ENCODE measurements around the gene ERO1B. TPM values are rescaled to one million over a fixed set of nuclear protein-coding genes. Genes with fewer than 3 reads are reported as not detected.

ERO1B gene
- polyA plus RNA-seq, 1 of the 3 experiments (the other 2 are of a cell fraction): 0.79 TPM

DNA sequence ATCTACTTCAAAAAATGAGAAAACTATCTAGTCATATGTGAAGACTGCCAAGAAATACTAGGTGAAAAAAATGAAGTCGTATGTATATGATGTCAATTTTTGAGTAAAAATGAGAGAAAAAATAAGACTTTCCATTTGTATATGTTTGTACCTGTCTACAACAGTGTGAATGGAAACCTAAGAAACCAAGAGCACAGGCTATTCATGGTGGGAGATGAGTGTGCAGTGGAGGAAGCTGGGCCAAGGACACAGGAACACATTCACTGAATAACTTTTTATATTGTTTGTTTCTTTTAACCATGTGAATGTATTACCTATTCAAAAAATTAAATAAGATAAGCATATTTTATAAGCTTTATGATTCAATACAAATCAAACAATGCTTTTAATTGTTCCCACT lies 67.0 kb downstream of the ERO1B start:
- WGBS (ENCODE audit: low lambda C conversion rate): 83% methylated on average over 1 of the region's 1 CpG
- Histone ChIP-seq H3K9ac (no peak overlapping the region), H2AFZ (ENCODE audit: low read depth) (no peak overlapping the region), H3K4me1 (ENCODE audit: control insufficient read depth in 1 of 2, insufficient read depth in 2 of 2, low read depth in 1 of 2, low read length in 1 of 2) (peaks cover 2 to 10% of the 10 kb centered on the region in 2 experiments; a peak in 2 of 4 replicates), H3K4me3 (ENCODE audit: low read depth in 2 of 2, low read length in 1 of 2) (no peak overlapping the region), H3K9me2 (no peaks in the 10 kb centered on the region), H3F3A (replicated peaks; ENCODE audit: insufficient read depth) (no peaks in the 10 kb centered on the region), H3K9me3 (no peaks in the 10 kb centered on the region), H3K4me2 (no peak overlapping the region), H3K27ac (ENCODE audit: low read depth in 2 of 2, low read length in 1 of 2) (no peak overlapping the region), H4K20me1 (ENCODE audit: insufficient read depth) (no peaks in the 10 kb centered on the region), H3K27me3 (ENCODE audit: insufficient read depth) (no peaks in the 10 kb centered on the region), H3K36me3 (replicated peaks in 1 of 2; ENCODE audit: control insufficient read depth in 1 of 2, insufficient read depth in 2 of 2, low read length in 1 of 2) (peaks cover 6 to 11% of the 10 kb centered on the region in 2 experiments), H3K79me2 (ENCODE audit: insufficient read depth) (no peaks in the 10 kb centered on the region)
- CTCF ChIA-PET: no interaction called here
- no peak for DNase-seq
- POLR2A ChIA-PET: no interaction called here
- TF ChIP-seq GATA2 (CRISPR knock-in tag; IDR thresholded peaks at IDR 0.05): no peak
- TF ChIP-seq, protein P1, sequence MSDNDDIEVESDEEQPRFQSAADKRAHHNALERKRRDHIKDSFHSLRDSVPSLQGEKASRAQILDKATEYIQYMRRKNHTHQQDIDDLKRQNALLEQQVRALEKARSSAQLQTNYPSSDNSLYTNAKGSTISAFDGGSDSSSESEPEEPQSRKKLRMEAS (IDR thresholded peaks at IDR 0.05; ENCODE audit: low read depth): no peak
- TF ChIP-seq TCF12 (IDR thresholded peaks at IDR 0.05): no peak
- TF ChIP-seq NRF1 (IDR thresholded peaks at IDR 0.05; ENCODE audit: low read depth, low read length): no peak
- no peak for TF ChIP-seq RFX5 (IDR thresholded peaks at IDR 0.05; ENCODE audit: low read length)
- TF ChIP-seq TAF1 (IDR thresholded peaks at IDR 0.05; ENCODE audit: borderline replicate concordance, low read depth, low read length): no peak

DNA sequence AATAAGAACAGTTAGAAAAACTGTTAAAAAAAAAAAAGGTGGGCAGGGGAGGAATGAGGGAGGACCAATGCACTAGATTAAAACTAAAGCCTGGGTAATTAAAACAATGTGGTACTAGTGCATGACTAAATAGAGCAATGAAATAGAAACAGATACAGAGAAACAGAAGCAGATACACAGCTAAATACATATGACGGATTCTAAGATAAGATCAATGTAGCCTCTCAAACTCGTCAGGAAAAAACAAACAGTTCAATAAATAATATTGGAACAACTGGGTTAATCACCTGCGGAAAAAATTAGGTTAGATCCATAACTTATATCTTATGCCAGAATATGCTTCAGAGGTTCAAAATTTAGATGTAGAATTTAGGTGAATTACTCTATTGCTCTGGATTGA lies 68.2 kb downstream of the ERO1B start:
- H3K9ac ChIP-seq: no peak overlapping the region
- peak; percentile 46 for TF ChIP-seq GATA2 (CRISPR knock-in tag; IDR thresholded peaks at IDR 0.05)
- TF ChIP-seq, protein P2, sequence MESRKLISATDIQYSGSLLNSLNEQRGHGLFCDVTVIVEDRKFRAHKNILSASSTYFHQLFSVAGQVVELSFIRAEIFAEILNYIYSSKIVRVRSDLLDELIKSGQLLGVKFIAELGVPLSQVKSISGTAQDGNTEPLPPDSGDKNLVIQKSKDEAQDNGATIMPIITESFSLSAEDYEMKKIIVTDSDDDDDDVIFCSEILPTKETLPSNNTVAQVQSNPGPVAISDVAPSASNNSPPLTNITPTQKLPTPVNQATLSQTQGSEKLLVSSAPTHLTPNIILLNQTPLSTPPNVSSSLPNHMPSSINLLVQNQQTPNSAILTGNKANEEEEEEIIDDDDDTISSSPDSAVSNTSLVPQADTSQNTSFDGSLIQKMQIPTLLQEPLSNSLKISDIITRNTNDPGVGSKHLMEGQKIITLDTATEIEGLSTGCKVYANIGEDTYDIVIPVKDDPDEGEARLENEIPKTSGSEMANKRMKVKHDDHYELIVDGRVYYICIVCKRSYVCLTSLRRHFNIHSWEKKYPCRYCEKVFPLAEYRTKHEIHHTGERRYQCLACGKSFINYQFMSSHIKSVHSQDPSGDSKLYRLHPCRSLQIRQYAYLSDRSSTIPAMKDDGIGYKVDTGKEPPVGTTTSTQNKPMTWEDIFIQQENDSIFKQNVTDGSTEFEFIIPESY (IDR thresholded peaks at IDR 0.05; ENCODE audit: borderline replicate concordance, low read depth): no peak

DNA sequence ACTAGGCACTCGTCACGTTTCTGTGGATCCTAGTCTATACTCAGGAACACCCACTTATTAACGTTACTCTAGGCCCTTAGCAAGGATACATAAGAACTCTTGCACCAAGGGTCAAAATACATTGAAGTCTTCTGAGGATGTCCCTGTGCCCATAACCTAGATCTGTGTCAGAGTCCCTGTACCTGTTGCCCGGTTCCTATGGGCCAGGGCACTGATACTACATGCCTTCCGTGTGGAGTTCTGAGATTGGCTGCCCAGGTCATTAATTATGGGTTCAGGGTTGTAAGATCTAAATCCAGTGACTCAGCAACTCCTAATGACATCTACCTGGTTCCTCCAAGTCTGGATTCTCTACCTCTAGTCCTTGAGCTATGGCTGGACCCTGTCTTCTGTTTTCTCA lies 69.9 kb downstream of the ERO1B start:
- no peaks in the 10 kb centered on the region for H3K27me3 ChIP-seq (ENCODE audit: insufficient read depth)
- WGBS (ENCODE audit: low lambda C conversion rate): 100% methylated on average over 4 of the region's 5 CpGs
- CTCF ChIA-PET: interaction anchor here (0.7 kb wide), 1 partner anchor 39 kb away, joined by 3 read pairs; no protein-coding TSS in a partner anchor
- H3K27ac ChIP-seq (ENCODE audit: low read depth in 2 of 2, low read length in 1 of 2): no peak overlapping the region
- no peak overlapping the region for H3K4me2 ChIP-seq
- no peak overlapping the region for H3K4me3 ChIP-seq (ENCODE audit: low read depth in 2 of 2, low read length in 1 of 2)
- H3F3A ChIP-seq (replicated peaks; ENCODE audit: insufficient read depth): no peaks in the 10 kb centered on the region
- no peak for DNase-seq
- peaks cover 6 to 18% of the 10 kb centered on the region in 2 experiments for H3K36me3 ChIP-seq (replicated peaks in 1 of 2; ENCODE audit: control insufficient read depth in 1 of 2, insufficient read depth in 2 of 2, low read length in 1 of 2)
- no peaks in the 10 kb centered on the region for H3K79me2 ChIP-seq (ENCODE audit: insufficient read depth)
- POLR2A ChIA-PET: no interaction called here
- H4K20me1 ChIP-seq (ENCODE audit: insufficient read depth): no peaks in the 10 kb centered on the region
- peaks cover under 1 to 2% of the 10 kb centered on the region in 2 experiments; a peak in 2 of 4 replicates for H3K4me1 ChIP-seq (ENCODE audit: control insufficient read depth in 1 of 2, insufficient read depth in 2 of 2, low read depth in 1 of 2, low read length in 1 of 2)
- H3K9ac ChIP-seq: no peak overlapping the region
- no peaks in the 10 kb centered on the region for H3K9me3 ChIP-seq
- no peaks in the 10 kb centered on the region for H3K9me2 ChIP-seq
- H2AFZ ChIP-seq (ENCODE audit: low read depth): no peak overlapping the region
- no peak for TF ChIP-seq JUND (IDR thresholded peaks at IDR 0.05)
- no peak for TF ChIP-seq MXI1 (IDR thresholded peaks at IDR 0.05; ENCODE audit: low read depth, low read length)
- no peak for TF ChIP-seq YY1 (IDR thresholded peaks at IDR 0.05; ENCODE audit: low read depth)
- TF ChIP-seq, protein P3, sequence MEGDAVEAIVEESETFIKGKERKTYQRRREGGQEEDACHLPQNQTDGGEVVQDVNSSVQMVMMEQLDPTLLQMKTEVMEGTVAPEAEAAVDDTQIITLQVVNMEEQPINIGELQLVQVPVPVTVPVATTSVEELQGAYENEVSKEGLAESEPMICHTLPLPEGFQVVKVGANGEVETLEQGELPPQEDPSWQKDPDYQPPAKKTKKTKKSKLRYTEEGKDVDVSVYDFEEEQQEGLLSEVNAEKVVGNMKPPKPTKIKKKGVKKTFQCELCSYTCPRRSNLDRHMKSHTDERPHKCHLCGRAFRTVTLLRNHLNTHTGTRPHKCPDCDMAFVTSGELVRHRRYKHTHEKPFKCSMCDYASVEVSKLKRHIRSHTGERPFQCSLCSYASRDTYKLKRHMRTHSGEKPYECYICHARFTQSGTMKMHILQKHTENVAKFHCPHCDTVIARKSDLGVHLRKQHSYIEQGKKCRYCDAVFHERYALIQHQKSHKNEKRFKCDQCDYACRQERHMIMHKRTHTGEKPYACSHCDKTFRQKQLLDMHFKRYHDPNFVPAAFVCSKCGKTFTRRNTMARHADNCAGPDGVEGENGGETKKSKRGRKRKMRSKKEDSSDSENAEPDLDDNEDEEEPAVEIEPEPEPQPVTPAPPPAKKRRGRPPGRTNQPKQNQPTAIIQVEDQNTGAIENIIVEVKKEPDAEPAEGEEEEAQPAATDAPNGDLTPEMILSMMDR (IDR thresholded peaks at IDR 0.05): no peak
- no peak for TF ChIP-seq TCF12 (IDR thresholded peaks at IDR 0.05)
- no peak for TF ChIP-seq TEAD4 (IDR thresholded peaks at IDR 0.05; ENCODE audit: borderline replicate concordance, insufficient read depth)
- TF ChIP-seq, protein P4, sequence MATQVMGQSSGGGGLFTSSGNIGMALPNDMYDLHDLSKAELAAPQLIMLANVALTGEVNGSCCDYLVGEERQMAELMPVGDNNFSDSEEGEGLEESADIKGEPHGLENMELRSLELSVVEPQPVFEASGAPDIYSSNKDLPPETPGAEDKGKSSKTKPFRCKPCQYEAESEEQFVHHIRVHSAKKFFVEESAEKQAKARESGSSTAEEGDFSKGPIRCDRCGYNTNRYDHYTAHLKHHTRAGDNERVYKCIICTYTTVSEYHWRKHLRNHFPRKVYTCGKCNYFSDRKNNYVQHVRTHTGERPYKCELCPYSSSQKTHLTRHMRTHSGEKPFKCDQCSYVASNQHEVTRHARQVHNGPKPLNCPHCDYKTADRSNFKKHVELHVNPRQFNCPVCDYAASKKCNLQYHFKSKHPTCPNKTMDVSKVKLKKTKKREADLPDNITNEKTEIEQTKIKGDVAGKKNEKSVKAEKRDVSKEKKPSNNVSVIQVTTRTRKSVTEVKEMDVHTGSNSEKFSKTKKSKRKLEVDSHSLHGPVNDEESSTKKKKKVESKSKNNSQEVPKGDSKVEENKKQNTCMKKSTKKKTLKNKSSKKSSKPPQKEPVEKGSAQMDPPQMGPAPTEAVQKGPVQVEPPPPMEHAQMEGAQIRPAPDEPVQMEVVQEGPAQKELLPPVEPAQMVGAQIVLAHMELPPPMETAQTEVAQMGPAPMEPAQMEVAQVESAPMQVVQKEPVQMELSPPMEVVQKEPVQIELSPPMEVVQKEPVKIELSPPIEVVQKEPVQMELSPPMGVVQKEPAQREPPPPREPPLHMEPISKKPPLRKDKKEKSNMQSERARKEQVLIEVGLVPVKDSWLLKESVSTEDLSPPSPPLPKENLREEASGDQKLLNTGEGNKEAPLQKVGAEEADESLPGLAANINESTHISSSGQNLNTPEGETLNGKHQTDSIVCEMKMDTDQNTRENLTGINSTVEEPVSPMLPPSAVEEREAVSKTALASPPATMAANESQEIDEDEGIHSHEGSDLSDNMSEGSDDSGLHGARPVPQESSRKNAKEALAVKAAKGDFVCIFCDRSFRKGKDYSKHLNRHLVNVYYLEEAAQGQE (IDR thresholded peaks at IDR 0.05; ENCODE audit: low read depth, low read length): no peak
- no peak for TF ChIP-seq SMC3 (IDR thresholded peaks at IDR 0.05; ENCODE audit: low read depth, low read length)
- no peak for TF ChIP-seq MEF2A (IDR thresholded peaks at IDR 0.05; ENCODE audit: borderline replicate concordance, low read depth)

More for the DNA sequence above, 68.2 kb downstream of the ERO1B start:
- Histone ChIP-seq H3K27me3 (ENCODE audit: insufficient read depth) (no peaks in the 10 kb centered on the region), H3K9me3 (no peaks in the 10 kb centered on the region), H3K27ac (ENCODE audit: low read depth in 2 of 2, low read length in 1 of 2) (no peak overlapping the region), H3K9me2 (no peaks in the 10 kb centered on the region), H3F3A (replicated peaks; ENCODE audit: insufficient read depth) (no peaks in the 10 kb centered on the region), H3K4me1 (ENCODE audit: control insufficient read depth in 1 of 2, insufficient read depth in 2 of 2, low read depth in 1 of 2, low read length in 1 of 2) (peaks cover 2 to 10% of the 10 kb centered on the region in 2 experiments; a peak in 2 of 4 replicates), H3K36me3 (replicated peaks in 1 of 2; ENCODE audit: control insufficient read depth in 1 of 2, insufficient read depth in 2 of 2, low read length in 1 of 2) (peaks cover 6 to 13% of the 10 kb centered on the region in 2 experiments), H2AFZ (ENCODE audit: low read depth) (no peak overlapping the region), H3K4me2 (no peak overlapping the region), H3K79me2 (ENCODE audit: insufficient read depth) (no peaks in the 10 kb centered on the region), H4K20me1 (ENCODE audit: insufficient read depth) (no peaks in the 10 kb centered on the region), H3K4me3 (ENCODE audit: low read depth in 2 of 2, low read length in 1 of 2) (no peak overlapping the region)
- 68% methylated on average over 3 of the region's 3 CpGs for whole genome bisulfite sequencing (ENCODE audit: low lambda C conversion rate)
- CTCF ChIA-PET: interaction anchor here (0.7 kb wide), 1 partner anchor 236 kb away, joined by 3 read pairs; no protein-coding TSS in a partner anchor
- POLR2A ChIA-PET: no interaction called here
- peak; percentile 23 for DNase-seq

Measured in SK-N-SH (cell line).